Activated naive CD8-positive, alpha-beta T cell treated with anti-CD3 and anti-CD28 coated beads, Interleukin-2, amount 50 U/mL, for 16 hours (primary cell): ENCODE data around the gene NAV1.
"Not testable (repeated sequence)": the region's sequence is repeated elsewhere in the genome, so short reads cannot be mapped to it uniquely, and the experiment has no call there.

Experiments used
- DNase-seq: peaks from one replicate; pipeline ENCODE4 v3.0.0-alpha.2; 2020; ENCODE audit warnings: low read depth, low spot score

The NAV1 gene

GRCh38 chr1:201544710-201545109, 5.8 kb downstream of the NAV1 start:
- no peak for DNase-seq

- DNase-seq, result no peak
Measured at GRCh38 chr1:201545851-201546492, 7.0 kb downstream of the NAV1 start.

GRCh38 chr1:201549522-201549921, 10.6 kb downstream of the NAV1 start:
- not testable (repeated sequence) for DNase-seq

- DNase-seq, result no peak
Measured at GRCh38 chr1:201551096-201551495, 12.2 kb downstream of the NAV1 start.

GRCh38 chr1:201551877-201552731, 13.2 kb downstream of the NAV1 start:
- no peak for DNase-seq

GRCh38 chr1:201552941-201553351, 14.0 kb downstream of the NAV1 start:
- DNase-seq, result no peak

- no peak for DNase-seq
Measured at GRCh38 chr1:201553496-201554189, 14.7 kb downstream of the NAV1 start.

GRCh38 chr1:201554190-201554600, 15.3 kb downstream of the NAV1 start:
- DNase-seq, result no peak

- no peak for DNase-seq
Measured at GRCh38 chr1:201554789-201555592, 16.1 kb downstream of the NAV1 start.

GRCh38 chr1:201555593-201555945, 16.6 kb downstream of the NAV1 start:
- no peak for DNase-seq

- DNase-seq, result no peak
Measured at GRCh38 chr1:201556841-201557571, 18.1 kb downstream of the NAV1 start.

GRCh38 chr1:201557572-201557958, 18.6 kb downstream of the NAV1 start:
- DNase-seq, result no peak

GRCh38 chr1:201559679-201560162, 20.8 kb downstream of the NAV1 start:
- peak; percentile 32 for DNase-seq

- no peak for DNase-seq
Measured at GRCh38 chr1:201560328-201561194, 21.6 kb downstream of the NAV1 start.

- DNase-seq, result no peak
Measured at GRCh38 chr1:201561195-201561564, 22.3 kb downstream of the NAV1 start.

- DNase-seq, result no peak
Measured at GRCh38 chr1:201561601-201562000, 22.7 kb downstream of the NAV1 start.

GRCh38 chr1:201562257-201562656, 23.3 kb downstream of the NAV1 start:
- DNase-seq, result no peak

- DNase-seq, result no peak
Measured at GRCh38 chr1:201562659-201563405, 23.9 kb downstream of the NAV1 start.

GRCh38 chr1:201563406-201563780, 24.5 kb downstream of the NAV1 start:
- no peak for DNase-seq
